GM21619 (cell line): ENCODE measurements around the gene CLEC17A.
"Not testable (repeated sequence)": the region's sequence is repeated elsewhere in the genome, so short reads cannot be mapped to it uniquely, and the experiment has no call there.

Experiments
- ATAC-seq: cut with Tn5 transposase; IDR thresholded peaks from one replicate; pipeline ENCODE4 v1.9.1; 2021; ENCODE audit not compliant: unreplicated experiment

Gene CLEC17A

DNA sequence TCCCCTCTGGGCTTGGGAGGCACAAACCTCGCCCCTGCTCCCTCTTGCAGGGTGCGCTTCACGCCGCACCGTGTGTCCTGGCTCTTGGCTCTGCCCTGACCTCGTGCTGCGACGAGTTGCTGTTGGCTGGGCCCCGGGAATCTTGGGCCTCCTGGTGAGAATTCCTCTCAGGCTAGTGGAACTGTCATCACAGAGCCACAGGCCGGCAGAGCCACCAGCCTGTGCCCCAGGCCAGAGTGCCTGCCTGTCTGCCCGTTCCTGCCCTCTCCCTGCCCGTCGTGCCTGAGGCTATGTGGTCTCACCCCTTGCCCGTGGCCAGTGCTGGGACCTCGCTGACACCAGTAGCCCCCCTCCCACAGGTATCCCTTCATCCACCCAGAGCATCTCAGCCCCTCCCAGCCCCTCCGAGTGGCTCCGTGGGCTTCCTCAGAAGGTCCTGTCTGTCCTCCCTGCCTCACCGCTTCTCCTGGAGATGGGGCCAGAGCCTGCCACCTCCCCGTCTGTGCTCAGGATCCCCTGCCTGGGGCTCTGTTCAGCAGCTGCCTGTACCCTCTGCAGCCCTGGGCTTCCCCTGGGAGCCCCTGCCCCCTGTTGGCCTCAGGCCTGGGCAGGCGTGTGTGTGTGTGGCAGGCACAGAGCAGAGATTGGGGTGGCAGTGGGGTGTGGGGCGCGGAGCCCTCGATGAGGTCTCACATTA lies 24.4 kb upstream of the CLEC17A start:
- ATAC-seq = no peak

DNA sequence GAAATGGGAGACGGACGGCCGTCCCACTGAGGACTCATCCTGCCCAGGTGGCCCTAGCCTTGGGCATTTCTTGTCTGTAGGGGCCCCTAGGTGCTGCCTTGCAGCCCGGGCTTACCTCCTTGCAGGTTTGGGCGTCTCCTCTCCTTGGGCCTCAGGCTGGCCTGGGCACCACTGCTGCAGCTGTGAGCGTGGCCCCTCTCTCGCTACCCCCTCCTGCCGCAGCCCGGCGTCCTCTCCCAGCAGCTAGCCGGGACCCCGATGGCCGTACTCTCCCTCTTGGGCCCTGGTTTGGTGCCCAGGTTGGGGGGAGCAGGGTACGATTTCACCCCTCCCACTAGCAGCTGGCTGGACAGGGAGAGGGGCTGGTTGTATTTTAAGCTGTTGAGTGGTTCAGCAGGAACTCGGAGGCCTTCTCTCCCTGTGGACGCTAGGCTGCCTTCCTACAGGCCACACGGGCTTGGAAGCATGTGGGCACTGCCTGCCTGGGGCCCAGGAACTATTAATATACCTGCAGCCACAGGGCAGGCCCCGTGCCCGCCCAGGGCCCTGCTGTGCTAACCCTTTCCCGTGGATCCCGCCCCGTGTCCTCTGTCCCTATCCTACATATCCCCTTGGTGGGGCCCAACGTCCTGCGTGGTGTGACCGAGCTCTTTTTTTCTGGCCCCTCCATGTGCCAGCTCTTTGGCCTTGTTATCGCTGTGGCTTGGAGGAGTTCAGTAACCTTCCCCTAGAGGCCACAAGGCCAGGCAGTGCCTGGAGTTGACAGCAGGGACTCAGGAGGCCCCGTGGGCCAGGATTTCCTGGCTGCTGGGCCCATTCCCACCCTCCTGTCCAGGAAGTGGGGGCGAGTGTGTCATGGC lies 22.7 kb upstream of the CLEC17A start:
- ATAC-seq = no peak

DNA sequence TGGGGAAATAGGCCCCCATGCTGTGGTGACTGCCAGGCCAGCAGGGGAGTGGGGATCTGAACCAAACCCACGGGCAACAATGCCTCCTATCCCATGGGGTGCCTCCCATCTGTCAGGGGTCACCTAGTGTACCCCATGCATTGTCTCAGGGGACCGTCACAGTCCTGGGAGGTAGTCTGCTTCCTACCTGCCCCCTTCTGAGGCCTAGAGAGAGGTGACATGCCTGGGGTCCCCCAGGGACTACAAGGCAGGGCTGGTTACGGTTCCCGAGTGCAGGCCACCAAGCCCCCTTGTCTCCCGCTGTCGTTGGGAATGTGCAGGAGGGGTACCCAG lies 22.1 kb upstream of the CLEC17A start:
- ATAC-seq = no peak

DNA sequence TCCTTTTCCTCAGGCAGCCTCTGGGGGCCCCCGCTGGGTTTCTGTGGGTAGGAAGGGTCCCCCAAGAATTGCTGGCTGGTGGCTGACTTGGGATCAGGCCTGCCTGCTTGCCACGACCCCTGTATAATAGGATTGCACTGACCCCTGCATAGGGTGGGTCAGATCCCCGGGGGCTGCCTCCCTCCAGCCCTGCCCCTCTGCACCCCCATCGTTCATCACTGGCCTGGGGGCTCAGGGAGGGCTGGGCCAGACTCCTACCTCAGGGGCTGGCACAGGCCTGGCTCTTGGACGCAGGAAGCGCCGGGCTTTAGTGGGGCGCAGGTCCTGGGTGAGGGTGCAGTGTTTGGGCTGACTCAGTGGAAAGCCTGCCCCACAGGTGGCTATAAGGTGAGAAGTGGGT lies 21.6 kb upstream of the CLEC17A start:
- no peak for ATAC-seq

DNA sequence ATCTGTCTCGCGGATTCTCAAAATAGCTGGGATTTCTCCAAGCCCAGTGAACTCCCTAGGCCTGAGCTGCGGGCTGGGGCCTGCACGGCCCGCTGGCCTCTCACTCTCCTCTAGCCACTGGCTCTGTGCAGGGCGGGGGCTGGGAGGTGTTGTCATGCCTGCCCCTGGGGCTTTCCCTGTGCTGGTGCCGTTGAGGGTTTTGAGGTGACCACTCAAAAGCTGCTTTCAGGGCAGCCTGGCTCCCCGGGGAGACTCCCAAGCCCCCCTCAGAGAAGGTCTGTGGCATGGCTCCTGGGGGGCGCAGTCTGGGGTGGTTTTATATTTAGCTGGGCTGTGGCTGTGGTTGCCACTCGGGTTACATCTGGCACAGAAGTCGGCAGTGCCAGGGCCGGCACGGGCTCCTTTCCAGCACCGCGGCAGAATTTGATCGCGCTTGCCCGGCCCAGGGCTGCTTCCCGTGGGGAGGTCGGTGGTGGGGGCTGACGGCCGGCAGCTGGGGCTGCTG lies 21.0 kb upstream of the CLEC17A start:
- no peak for ATAC-seq

DNA sequence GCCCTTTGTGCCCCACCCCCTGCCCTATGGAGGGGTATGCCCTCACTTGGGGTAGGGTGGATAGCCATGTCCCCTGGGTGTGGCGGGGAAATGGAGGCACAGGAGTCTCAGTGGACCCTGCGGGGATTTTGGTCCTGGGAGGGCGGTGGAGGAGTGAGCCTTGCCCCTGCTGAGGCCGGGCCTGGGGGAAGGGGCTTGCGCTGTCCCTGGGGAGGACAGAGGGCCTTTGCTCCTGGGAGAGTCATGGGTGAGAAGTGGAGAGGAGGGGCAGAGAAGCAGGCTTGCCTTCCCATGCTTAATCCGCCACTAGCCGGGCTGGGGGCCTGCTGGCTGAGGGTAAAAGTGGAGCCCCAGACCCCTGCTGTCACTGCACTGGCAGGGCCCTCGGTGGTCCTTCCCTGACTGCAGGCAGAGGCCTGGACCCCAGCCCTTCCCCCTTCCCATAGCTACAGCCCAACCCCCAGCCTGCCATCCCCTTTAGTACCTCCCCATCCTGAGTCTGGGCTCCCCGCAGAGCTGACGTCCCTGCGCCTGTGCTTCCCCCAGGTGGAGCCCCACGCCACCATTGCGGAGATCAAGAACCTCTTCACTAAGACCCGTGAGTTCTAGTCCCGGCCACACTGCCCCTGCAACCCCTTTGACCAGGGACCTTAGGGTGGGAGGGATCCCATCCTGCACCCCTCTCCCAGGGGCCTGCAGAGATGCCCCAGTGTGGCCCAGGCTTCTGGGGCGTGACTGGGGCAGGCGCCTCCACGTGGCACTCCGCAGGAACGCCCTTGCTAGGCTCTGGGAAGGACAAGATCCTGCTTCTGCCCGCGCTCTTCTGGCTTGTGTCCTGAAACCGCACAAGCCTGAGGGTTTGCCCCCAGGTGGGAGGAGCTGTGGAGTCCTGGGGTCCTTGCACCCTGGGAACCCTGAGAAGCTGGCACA lies 20.0 kb upstream of the CLEC17A start:
- ATAC-seq = no peak

DNA sequence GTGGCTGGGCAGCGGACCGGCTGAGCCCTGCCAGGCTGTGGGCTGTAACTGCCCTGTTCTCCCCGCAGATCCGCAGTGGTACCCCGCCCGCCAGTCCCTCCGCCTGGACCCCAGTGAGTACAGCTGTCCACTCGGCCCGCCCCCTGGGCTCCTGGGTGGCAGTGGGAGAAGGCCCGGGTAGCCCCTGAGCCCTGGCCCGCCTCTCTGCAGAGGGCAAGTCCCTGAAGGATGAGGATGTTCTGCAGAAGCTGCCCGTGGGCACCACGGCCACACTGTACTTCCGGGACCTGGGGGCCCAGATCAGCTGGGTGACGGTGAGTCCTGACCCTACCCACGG lies 19.3 kb upstream of the CLEC17A start:
- no peak for ATAC-seq

DNA sequence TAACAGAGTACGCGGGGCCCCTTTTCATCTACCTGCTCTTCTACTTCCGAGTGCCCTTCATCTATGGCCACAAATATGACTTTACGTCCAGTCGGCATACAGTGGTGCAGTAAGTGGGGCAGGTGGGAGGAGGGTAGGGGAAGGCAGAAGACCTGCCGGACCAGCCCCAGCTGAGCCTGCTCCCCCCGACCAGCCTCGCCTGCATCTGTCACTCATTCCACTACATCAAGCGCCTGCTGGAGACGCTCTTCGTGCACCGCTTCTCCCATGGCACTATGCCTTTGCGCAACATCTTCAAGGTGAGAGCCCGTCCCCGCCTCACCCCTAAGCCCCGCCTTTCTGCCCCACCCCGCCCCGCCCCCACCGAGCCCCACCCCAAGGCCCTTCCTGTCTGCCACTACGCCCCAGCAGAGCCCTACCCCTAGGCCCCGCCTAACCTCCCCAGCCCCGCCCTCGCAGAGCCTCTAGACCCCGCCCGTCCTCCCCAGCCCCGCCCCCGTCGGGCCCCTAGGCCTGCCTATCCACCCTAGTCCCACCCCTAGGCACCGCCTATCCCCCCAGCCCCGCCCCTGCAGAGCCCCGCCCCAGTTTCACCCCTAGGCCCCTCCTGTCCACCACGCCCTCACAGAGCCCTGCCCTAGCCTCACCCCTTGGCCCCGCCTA lies 18.8 kb upstream of the CLEC17A start:
- ATAC-seq = no peak

DNA sequence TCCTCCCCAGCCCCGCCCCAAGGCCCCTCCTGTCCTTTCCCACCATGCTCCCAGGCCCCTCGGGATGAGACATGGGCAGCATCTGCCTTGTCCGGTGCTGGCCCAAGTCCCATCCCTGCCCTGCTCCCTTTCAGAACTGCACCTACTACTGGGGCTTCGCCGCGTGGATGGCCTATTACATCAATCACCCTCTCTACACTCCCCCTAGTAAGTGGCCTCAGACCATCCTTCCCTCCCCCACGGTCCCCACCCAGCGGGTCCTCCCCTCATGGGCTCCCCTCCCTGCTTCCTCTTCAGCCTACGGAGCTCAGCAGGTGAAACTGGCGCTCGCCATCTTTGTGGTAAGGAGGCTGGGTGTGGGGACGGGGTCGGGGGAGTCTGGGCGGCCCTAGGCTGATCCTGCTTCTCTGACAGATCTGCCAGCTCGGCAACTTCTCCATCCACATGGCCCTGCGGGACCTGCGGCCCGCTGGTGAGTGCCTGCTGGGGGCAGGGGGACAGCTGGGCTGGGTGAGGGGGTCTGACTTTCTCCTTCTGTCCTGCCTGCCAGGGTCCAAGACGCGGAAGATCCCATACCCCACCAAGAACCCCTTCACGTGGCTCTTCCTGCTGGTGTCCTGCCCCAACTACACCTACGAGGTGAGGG lies 18.1 kb upstream of the CLEC17A start:
- ATAC-seq = not testable (repeated sequence)

DNA sequence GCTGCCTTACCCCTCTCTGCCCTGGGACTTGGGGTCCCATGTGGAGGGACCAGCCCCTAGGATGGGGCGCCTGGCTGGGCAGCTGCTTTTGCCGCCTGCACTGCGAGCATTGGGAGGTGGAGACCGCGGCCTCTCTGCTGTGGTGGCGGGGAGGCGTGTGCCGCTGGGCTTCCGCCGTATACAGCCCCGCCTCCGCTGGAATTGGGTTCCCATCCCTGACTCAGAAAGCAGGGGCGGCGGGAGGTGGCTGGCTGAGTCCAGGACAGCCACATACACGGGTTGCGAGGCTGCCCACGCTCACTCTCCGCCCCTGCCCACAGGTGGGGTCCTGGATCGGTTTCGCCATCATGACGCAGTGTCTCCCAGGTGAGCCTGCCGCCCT lies 17.6 kb upstream of the CLEC17A start:
- ATAC-seq = no peak

DNA sequence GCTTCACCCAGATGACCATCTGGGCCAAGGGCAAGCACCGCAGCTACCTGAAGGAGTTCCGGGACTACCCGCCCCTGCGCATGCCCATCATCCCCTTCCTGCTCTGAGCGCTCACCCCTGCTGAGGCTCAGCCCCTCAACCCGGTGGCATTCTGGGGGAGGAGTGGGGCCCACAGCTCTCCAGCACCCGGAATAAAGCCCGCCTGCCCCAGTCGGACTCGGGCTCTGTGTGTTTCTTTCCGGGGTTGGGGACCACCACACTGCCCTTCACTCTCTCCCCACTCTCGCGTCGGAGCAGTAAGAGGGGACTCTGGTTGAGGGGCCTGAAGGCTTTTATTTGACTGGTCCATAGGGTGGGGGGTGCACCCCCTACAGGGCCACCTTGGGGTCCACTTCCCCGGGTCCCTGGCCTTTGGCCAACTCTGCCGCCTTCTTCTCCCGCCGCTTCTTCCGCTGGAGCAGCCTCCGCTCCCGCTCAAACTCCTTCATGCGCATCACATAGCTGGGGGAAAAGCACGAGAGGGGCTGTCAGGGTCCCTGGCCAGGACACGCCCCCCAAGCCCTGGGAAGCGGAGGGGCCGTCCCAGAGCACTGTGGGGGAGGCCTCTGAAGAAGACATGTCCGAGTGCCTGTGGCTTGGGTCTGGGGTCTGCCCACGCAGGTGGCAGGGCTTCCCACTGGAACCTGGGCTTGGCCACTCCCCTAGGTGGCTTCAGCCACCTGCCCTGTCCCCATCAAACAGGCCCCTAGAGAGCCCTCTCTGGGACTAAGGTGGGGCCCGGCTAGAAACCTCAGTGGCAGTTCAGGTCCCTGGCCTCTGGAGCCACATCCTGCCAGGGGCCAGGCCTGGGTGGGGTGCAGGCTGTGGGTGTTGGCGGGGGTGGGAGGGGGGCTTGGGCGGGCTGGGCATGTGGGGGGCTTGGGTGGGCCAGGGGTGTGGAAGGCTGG lies 16.8 kb upstream of the CLEC17A start:
- no peak for ATAC-seq

DNA sequence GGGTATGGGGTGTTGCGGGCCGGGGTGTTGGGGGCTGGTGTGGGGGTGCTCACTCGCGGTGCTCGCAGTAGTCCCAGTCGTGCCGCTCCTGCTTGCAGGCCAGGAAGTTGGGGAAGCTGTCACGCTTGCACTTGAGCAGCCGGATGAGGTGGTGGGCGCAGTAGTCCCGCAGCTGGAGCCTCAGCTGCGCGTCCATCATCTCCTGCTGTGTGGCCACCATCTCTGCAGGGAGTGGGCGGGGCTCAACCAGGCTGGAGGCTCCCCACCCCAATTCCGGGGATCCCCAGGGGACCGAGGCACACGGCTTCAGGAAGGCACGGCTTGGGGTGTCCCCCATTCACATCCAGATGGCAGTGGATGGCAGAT lies 16.2 kb upstream of the CLEC17A start:
- no peak for ATAC-seq

DNA sequence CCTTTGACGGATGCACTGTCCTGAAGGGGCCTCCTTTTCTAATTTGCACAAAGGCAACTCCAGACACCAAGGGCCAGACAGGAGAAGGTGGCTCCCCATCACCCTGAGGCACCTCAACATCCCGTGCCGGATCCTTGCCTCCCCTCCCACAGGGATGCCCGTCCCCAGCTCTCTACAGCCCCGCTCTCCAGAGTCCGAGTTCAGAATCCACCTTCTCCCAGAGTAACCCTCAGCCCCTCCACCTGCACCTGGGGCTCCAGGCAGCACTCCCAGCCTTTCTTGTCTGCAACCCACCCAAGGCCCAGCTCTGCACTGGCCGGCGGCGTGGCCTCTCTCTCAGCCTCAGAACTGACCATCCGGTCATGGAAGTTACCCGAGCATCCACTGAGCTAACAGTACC lies 15.8 kb upstream of the CLEC17A start:
- ATAC-seq = no peak

DNA sequence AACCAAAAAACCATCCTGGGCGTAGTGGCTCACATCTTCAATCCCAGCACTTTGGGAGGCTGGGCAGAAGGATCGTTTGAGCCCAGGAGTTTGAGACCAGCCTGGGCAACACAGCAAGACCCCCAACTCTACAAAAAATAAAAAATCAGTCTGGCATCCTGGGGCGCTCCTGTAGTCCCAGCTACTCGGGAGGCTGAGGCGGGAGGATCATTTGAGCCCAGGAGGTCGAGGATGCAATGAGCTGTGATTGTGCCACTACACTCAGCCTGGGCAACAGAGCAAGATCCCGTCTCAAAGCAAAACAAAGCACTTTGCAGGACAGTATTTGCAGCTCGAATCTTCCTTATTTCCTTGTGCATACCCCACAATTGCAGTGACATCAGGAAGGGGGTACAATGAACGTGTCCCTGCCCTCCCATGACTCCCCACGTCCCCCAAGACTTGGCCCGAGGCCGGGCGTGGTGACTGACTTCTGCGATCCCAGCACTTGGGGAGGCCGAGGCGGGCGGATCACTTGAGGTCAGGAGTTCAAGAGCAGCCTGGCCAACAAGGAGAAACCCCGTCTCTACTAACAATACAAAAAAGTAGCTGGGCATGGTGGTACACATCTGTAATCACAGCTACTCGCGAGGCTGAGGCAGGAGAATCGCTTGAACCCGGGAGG lies 11.9 kb upstream of the CLEC17A start:
- ATAC-seq = no peak

DNA sequence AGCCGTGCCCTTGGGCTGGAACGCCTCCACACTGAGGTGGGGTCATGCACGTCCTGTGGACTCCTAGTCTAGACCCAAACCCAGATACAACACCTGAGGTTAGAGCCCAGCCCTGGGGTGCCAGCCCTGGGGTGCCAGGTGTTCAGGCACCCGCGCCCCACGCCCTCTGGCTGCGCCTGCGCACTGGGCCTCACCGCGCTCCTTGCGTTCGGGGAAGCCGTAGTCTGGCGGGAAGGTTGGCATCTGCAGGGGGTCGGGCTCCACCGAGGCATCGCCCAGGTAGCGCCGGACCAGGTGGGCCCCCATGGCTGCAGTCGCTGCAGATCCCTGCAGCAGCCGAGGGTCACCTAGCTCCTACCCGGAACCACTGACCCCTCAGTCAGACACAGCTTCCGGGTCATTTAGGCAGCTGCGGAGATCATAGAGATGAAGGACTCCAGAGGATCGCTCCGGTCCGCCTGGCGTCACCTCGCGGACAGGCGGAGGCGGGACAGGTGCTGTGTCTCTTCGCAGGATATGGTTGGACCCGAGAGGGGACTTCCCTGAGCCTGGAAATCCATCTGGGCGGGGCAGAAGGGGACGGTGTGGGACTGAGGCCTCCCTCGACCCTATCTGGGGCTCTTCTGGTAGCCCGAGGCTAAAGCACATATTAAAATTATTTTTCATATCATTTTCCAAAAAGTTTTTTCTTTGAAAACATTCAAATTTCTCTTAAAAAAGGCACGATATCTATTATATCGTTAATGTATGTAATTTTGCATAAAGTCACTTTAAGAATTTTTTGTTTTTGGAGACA lies 11.0 kb upstream of the CLEC17A start, which contains the start of gene NDUFB7:
Gene NDUFB7, minus strand, starts transcription at position 372 of the 796 bp plus-strand sequence. Its CDS starts 66 bp downstream, at position 306.
- peak; percentile 76 for ATAC-seq

DNA sequence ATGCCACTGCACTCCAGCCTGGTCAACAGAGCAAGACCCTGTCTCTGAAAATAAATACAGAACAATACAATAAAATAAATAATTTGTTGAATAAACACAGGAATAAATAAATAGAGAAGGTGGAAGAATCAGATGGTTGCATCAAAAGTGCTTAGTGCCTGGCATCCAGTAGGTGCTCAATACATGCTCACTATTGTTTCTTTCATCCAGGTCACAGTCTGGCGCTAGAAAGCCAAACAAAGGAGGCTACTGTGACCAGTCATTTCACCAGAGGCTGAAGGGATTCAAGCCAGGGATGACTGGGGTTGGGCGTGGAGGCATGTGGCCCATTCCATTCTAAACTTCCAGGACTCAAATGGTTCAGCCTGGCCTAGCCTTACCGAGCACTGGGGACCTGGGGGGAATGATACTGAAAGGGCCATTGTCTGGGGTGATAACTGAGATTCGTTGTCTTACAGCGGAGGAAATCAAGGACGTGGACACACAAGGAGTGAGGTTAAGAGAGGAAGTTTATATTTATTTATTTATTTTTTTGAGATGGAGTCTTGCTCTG lies 7.4 kb upstream of the CLEC17A start:
- no peak for ATAC-seq

DNA sequence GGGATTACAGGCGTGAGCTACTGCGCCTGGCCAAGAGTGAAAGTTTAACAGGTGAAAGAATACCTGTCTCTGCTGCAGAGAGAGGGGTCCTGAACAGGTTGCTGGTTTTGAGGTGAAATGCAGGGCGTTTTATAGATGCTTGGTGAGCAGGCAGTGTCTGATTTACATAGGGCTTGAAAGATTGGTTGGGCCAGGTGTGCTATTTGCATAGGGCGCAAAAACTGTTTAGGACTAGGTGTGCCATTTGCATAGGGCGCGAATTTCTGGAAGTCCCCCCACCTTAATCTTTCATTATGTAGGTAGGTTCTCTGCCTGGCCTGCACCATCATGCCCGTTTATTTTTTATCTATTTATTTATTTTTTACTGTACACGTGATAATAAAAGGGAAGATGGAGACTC lies 6.5 kb upstream of the CLEC17A start:
- ATAC-seq = no peak

DNA sequence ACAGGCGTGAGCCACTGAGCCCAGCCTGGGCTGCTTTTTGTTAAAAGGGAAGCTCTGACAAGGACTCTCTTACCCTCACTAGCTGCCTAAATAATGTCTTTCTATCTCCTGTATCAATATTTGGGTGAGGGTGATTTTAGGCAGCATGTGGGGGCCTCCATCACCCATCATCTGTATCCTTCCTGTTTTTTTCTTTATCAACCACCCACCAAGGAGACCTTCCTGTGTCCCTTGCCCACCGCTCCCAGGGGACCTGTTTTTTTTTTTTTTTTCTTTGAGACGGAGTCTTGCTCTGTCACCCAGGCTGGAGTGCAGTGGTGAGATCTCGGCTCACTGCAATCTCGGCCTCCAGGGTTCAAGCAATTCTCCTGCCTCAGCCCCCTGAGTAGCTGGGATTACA lies 5.6 kb upstream of the CLEC17A start:
- no peak for ATAC-seq
